Type B pancreatic cell (in vitro differentiated cells): ENCODE results near the gene SMTNL2. TPM values are rescaled to one million over a fixed set of nuclear protein-coding genes. Genes with fewer than 3 reads are reported as not detected.
"Not testable (repeated sequence)": the region's sequence is repeated elsewhere in the genome, so short reads cannot be mapped to it uniquely, and the experiment has no call there.

Source experiments
- DNase-seq: peaks from one replicate; pipeline ENCODE4 v3.0.0; 2021; ENCODE audit warnings: mixed read lengths; ENCODE audit not compliant: unreplicated experiment; ENCODE audit errors: extremely low spot score
- H3K27ac Mint-ChIP-seq: 2 replicates; pipeline ENCODE4 v1.8.0; 2021; ENCODE audit warnings: mild to moderate bottlenecking, mixed read lengths
- H3K27me3 Mint-ChIP-seq: 2 replicates; pipeline ENCODE4 v1.8.0; 2021; ENCODE audit warnings: mixed read lengths
- H3K36me3 Mint-ChIP-seq: 2 replicates; pipeline ENCODE4 v1.8.0; 2021; ENCODE audit warnings: mixed read lengths
- H3K4me1 Mint-ChIP-seq: one replicate; pipeline ENCODE4 v1.8.0; 2021; ENCODE audit warnings: mixed read lengths; ENCODE audit not compliant: unreplicated experiment
- H3K4me3 Mint-ChIP-seq: 2 replicates; pipeline ENCODE4 v1.8.0; 2021; ENCODE audit warnings: mild to moderate bottlenecking, mixed read lengths
- H3K9me3 Mint-ChIP-seq: 2 replicates; pipeline ENCODE4 v1.8.0; 2021; ENCODE audit warnings: mixed read lengths
- CTCF ChIP-seq: fragments of 200-600 bp; sonication (generic); conservative IDR thresholded peaks from 2 replicates; pipeline ENCODE4 v1.5.0; 2021; ENCODE audit warnings: antibody characterized with exemption, mild to moderate bottlenecking
- total RNA-seq: library from RNA; stranded (reverse); gene quantifications from 2 replicates; pipeline ENCODE4 v1.2.1, GENCODE V29; 2021; ENCODE audit warnings: low replicate concordance

The SMTNL2 gene
- total RNA-seq, 1 donor from 2014 or later: 25.5 TPM

- Mint-ChIP-seq H3K27me3 (no peaks in the 10 kb centered on the region), H3K4me3 (no peak overlapping the region), H3K4me1 (peaks cover 10% of the 10 kb centered on the region), H3K9me3 (no peaks in the 10 kb centered on the region), H3K27ac (no peak overlapping the region), H3K36me3 (no peaks in the 10 kb centered on the region)
- TF ChIP-seq CTCF: no peak
- DNase-seq: no peak
Observed at GRCh38 chr17:4652997-4653396, 68.7 kb downstream of the SMTNL2 start.

GRCh38 chr17:4655933-4656332, 71.6 kb downstream of the SMTNL2 start:
- not testable (repeated sequence) for DNase-seq, H3K4me3 Mint-ChIP-seq, H3K4me1 Mint-ChIP-seq, H3K27me3 Mint-ChIP-seq, H3K36me3 Mint-ChIP-seq, H3K9me3 Mint-ChIP-seq, H3K27ac Mint-ChIP-seq

GRCh38 chr17:4657678-4658077, 73.3 kb downstream of the SMTNL2 start:
- H3K4me1 Mint-ChIP-seq: no peaks in the 10 kb centered on the region
- no peak for TF ChIP-seq CTCF
- H3K27ac Mint-ChIP-seq: no peak overlapping the region
- H3K36me3 Mint-ChIP-seq: no peaks in the 10 kb centered on the region
- H3K4me3 Mint-ChIP-seq: no peak overlapping the region
- H3K27me3 Mint-ChIP-seq: no peaks in the 10 kb centered on the region
- H3K9me3 Mint-ChIP-seq: no peaks in the 10 kb centered on the region
- no peak for DNase-seq

Other genes with a start within 250 kb of the SMTNL2 start
- 77.7 and 102 TPM in 2 replicates for gene UBE2G1, start 217.9 kb upstream of the SMTNL2 start, total RNA-seq
- 0.31 and 0.34 TPM in 2 replicates for gene SPNS3, start 150.6 kb upstream of the SMTNL2 start, total RNA-seq
- 16.1 and 36.7 TPM in 2 replicates for gene SPNS2, start 85.6 kb upstream of the SMTNL2 start, total RNA-seq
- 63.7 and 66.0 TPM in 2 replicates for gene MYBBP1A, start 29.1 kb upstream of the SMTNL2 start, total RNA-seq
- gene GGT6, start 24.0 kb upstream of the SMTNL2 start, total RNA-seq: 1.0 and 1.4 TPM in 2 replicates
- 2.1 and 4.9 TPM in 2 replicates for gene ALOX15, start 57.1 kb downstream of the SMTNL2 start, total RNA-seq
- gene PELP1, start 119.6 kb downstream of the SMTNL2 start, total RNA-seq: 72.7 and 92.9 TPM in 2 replicates
- 22.9 and 47.4 TPM in 2 replicates for gene ARRB2, start 126.1 kb downstream of the SMTNL2 start, total RNA-seq
- gene MED11, start 146.9 kb downstream of the SMTNL2 start, total RNA-seq: 17.6 and 21.8 TPM in 2 replicates
- 0.70 and 1.4 TPM in 2 replicates for gene ZMYND15, start 155.3 kb downstream of the SMTNL2 start, total RNA-seq
- gene CXCL16, start 155.4 kb downstream of the SMTNL2 start, total RNA-seq: 15.2 and 23.0 TPM in 2 replicates
- 5.3 and 9.6 TPM in 2 replicates for gene TM4SF5, start 187.4 kb downstream of the SMTNL2 start, total RNA-seq
- 1.2 and 1.8 TPM in 2 replicates for gene VMO1, start 201.8 kb downstream of the SMTNL2 start, total RNA-seq
- gene GLTPD2, start 204.4 kb downstream of the SMTNL2 start, total RNA-seq: 4.7 and 9.8 TPM in 2 replicates
- gene PSMB6, start 211.6 kb downstream of the SMTNL2 start, total RNA-seq: 117 and 124 TPM in 2 replicates
- gene PLD2, start 222.6 kb downstream of the SMTNL2 start, total RNA-seq: 58.7 and 69.3 TPM in 2 replicates
- 111 and 204 TPM in 2 replicates for gene MINK1, start 248.8 kb downstream of the SMTNL2 start, total RNA-seq